Stimulated activated CD8-positive, alpha-beta memory T cell treated with anti-CD3 and anti-CD28 coated beads, Interleukin-7, amount 100 ng/mL, for 24 hours (primary cell): Measurements from ENCODE around the gene WDR47.
"Not testable (repeated sequence)": the region's sequence is repeated elsewhere in the genome, so short reads cannot be mapped to it uniquely, and the experiment has no call there.

Experiments used
- DNase-seq: peaks from one replicate; pipeline ENCODE4 v3.0.0-alpha.2; 2020; ENCODE audit warnings: low read depth

The WDR47 gene

GRCh38 chr1:108962681-108963051, 79.2 kb downstream of the WDR47 start:
- DNase-seq = no peak

- no peak for DNase-seq
Observed at GRCh38 chr1:108961752-108962486, 80.0 kb downstream of the WDR47 start.

GRCh38 chr1:108961198-108961597, 80.7 kb downstream of the WDR47 start:
- no peak for DNase-seq

- DNase-seq = no peak
Observed at GRCh38 chr1:108960719-108961118, 81.2 kb downstream of the WDR47 start.

GRCh38 chr1:108957888-108958287, 84.0 kb downstream of the WDR47 start:
- no peak for DNase-seq

GRCh38 chr1:108955881-108956280, 86.0 kb downstream of the WDR47 start:
- DNase-seq = no peak

- no peak for DNase-seq
Observed at GRCh38 chr1:108955111-108955510, 86.8 kb downstream of the WDR47 start.

GRCh38 chr1:108953452-108953851, 88.5 kb downstream of the WDR47 start:
- DNase-seq = no peak

GRCh38 chr1:108951242-108951641, 90.7 kb downstream of the WDR47 start:
- DNase-seq = no peak

- DNase-seq = no peak
Observed at GRCh38 chr1:108949044-108949443, 92.9 kb downstream of the WDR47 start.

GRCh38 chr1:108947871-108948525, 93.9 kb downstream of the WDR47 start:
- DNase-seq = no peak

GRCh38 chr1:108936170-108936569, 105.7 kb downstream of the WDR47 start:
- DNase-seq = no peak

GRCh38 chr1:108933944-108934343, 108.0 kb downstream of the WDR47 start:
- DNase-seq = no peak

- DNase-seq = not testable (repeated sequence)
Observed at GRCh38 chr1:108927565-108927964, 114.3 kb downstream of the WDR47 start.

GRCh38 chr1:108925920-108926319, 116.0 kb downstream of the WDR47 start:
- no peak for DNase-seq
